Duodenal mucosa (tissue), 2 donors: ENCODE measurements around the gene DCST2.

ENCODE experiments used
- H3K27ac ChIP-seq: one replicate; pipeline ENCODE4 v1.7.0; 2013; ENCODE audit warnings: low read depth, low read length
- H3K27me3 ChIP-seq, 2 donors: one replicate each; pipeline ENCODE4 v1.7.0; 2013; ENCODE audit warnings: low read length in 2 of 2, control low read depth in 1 of 2; ENCODE audit not compliant: insufficient read depth in 2 of 2, control insufficient read depth in 1 of 2
- H3K36me3 ChIP-seq, 2 donors: one replicate each; pipeline ENCODE4 v1.7.0; 2013; ENCODE audit warnings: low read length in 2 of 2, control low read depth in 1 of 2; ENCODE audit not compliant: insufficient read depth in 2 of 2, control insufficient read depth in 1 of 2
- H3K4me1 ChIP-seq, 2 donors: one replicate each; pipeline ENCODE4 v1.7.0; 2013; ENCODE audit warnings: low read length in 2 of 2, control low read depth in 1 of 2; ENCODE audit not compliant: insufficient read depth in 2 of 2, control insufficient read depth in 1 of 2
- H3K4me3 ChIP-seq, 2 donors: one replicate each; pipeline ENCODE4 v1.7.0; 2013; ENCODE audit warnings: low read length in 2 of 2, low read depth in 1 of 2
- H3K9ac ChIP-seq, 2 donors: one replicate each; pipeline ENCODE4 v1.7.0; 2013; ENCODE audit warnings: low read length in 2 of 2, low read depth in 1 of 2
- H3K9me3 ChIP-seq, 2 donors: one replicate each; pipeline ENCODE4 v1.7.0; 2013; ENCODE audit warnings: low read length in 2 of 2, control low read depth in 1 of 2; ENCODE audit not compliant: control insufficient read depth in 1 of 2

Gene DCST2

GRCh38 chr1:155049651-155050559, 16.3 kb upstream of the DCST2 start:
- Histone ChIP-seq H3K36me3 (peaks cover 3 to 10% of the 10 kb centered on the region in 2 donors), H3K27me3 (no peaks in the 10 kb centered on the region), H3K4me3 (peak overlapping the region; percentile 70 to 86), H3K27ac (peak overlapping the region; percentile 33), H3K9ac (peak overlapping the region; percentile 79 to 99), H3K9me3 (no peaks in the 10 kb centered on the region), H3K4me1 (peaks cover 27 to 38% of the 10 kb centered on the region in 2 donors)

- Histone ChIP-seq H3K27me3 (no peaks in the 10 kb centered on the region), H3K36me3 (peaks cover 0 to 2% of the 10 kb centered on the region in 2 donors), H3K4me1 (peaks cover 37 to 50% of the 10 kb centered on the region in 2 donors), H3K9ac (no peak overlapping the region), H3K27ac (no peak overlapping the region), H3K4me3 (no peak overlapping the region), H3K9me3 (no peaks in the 10 kb centered on the region)
Observed at GRCh38 chr1:155048449-155049334, 15.1 kb upstream of the DCST2 start.

- Histone ChIP-seq H3K4me3 (no peak overlapping the region), H3K9ac (peak overlapping the region; percentile 29 to 48), H3K27me3 (no peaks in the 10 kb centered on the region), H3K27ac (peak overlapping the region; percentile 67), H3K4me1 (peaks cover 35 to 38% of the 10 kb centered on the region in 2 donors), H3K9me3 (no peaks in the 10 kb centered on the region), H3K36me3 (no peaks in the 10 kb centered on the region)
Observed at GRCh38 chr1:155044812-155045657, 11.5 kb upstream of the DCST2 start.

- H3K4me3 ChIP-seq = no peak overlapping the region
- H3K4me1 ChIP-seq = peaks cover 29 to 32% of the 10 kb centered on the region in 2 donors
- H3K9ac ChIP-seq = peak overlapping the region; percentile 29 to 48
- H3K27ac ChIP-seq = peak overlapping the region; percentile 67
- H3K27me3 ChIP-seq = no peaks in the 10 kb centered on the region
- H3K9me3 ChIP-seq = no peaks in the 10 kb centered on the region
- H3K36me3 ChIP-seq = no peaks in the 10 kb centered on the region
Observed at GRCh38 chr1:155044365-155044764, 10.8 kb upstream of the DCST2 start.

GRCh38 chr1:155043793-155044192, 10.2 kb upstream of the DCST2 start:
- no peaks in the 10 kb centered on the region for H3K27me3 ChIP-seq
- peak overlapping the region; percentile 0 to 64 for H3K9ac ChIP-seq
- H3K9me3 ChIP-seq = no peaks in the 10 kb centered on the region
- H3K27ac ChIP-seq = peak overlapping the region; percentile 67
- peaks cover 32 to 34% of the 10 kb centered on the region in 2 donors for H3K4me1 ChIP-seq
- no peaks in the 10 kb centered on the region for H3K36me3 ChIP-seq
- H3K4me3 ChIP-seq = peak overlapping the region in 1 of 2 donors; percentile 19

- Histone ChIP-seq H3K27me3 (no peaks in the 10 kb centered on the region), H3K36me3 (no peaks in the 10 kb centered on the region), H3K9ac (peak overlapping the region; percentile 48 to 64), H3K27ac (peak overlapping the region; percentile 67), H3K4me3 (peak overlapping the region in 1 of 2 donors; percentile 7), H3K9me3 (no peaks in the 10 kb centered on the region), H3K4me1 (peaks cover 33 to 39% of the 10 kb centered on the region in 2 donors)
Observed at GRCh38 chr1:155043301-155043702, 9.7 kb upstream of the DCST2 start.

- Histone ChIP-seq H3K9me3 (no peaks in the 10 kb centered on the region), H3K4me3 (peak overlapping the region in 1 of 2 donors; percentile 7), H3K36me3 (no peaks in the 10 kb centered on the region), H3K27me3 (no peaks in the 10 kb centered on the region), H3K9ac (peak overlapping the region; percentile 48 to 64), H3K4me1 (peaks cover 37 to 44% of the 10 kb centered on the region in 2 donors), H3K27ac (peak overlapping the region; percentile 67)
Observed at GRCh38 chr1:155042789-155043188, 9.2 kb upstream of the DCST2 start.

- Histone ChIP-seq H3K27ac (no peak overlapping the region), H3K9ac (no peak overlapping the region), H3K4me3 (no peak overlapping the region), H3K27me3 (no peaks in the 10 kb centered on the region), H3K4me1 (peaks cover 37 to 47% of the 10 kb centered on the region in 2 donors), H3K9me3 (no peaks in the 10 kb centered on the region), H3K36me3 (no peaks in the 10 kb centered on the region)
Observed at GRCh38 chr1:155040358-155041093, 6.9 kb upstream of the DCST2 start.

- Histone ChIP-seq H3K27ac (no peak overlapping the region), H3K9me3 (no peaks in the 10 kb centered on the region)
Observed at GRCh38 chr1:155039308-155039669, 5.7 kb upstream of the DCST2 start.

More at GRCh38 chr1:155039308-155039669, 5.7 kb upstream of the DCST2 start:
- H3K9ac ChIP-seq = peak overlapping the region in 1 of 2 donors; percentile 25
- no peaks in the 10 kb centered on the region for H3K36me3 ChIP-seq
- no peak overlapping the region for H3K4me3 ChIP-seq
- H3K4me1 ChIP-seq = peaks cover 31 to 35% of the 10 kb centered on the region in 2 donors
- no peaks in the 10 kb centered on the region for H3K27me3 ChIP-seq
